ENCODE data around the gene IYD. TPM values are rescaled to one million over a fixed set of nuclear protein-coding genes. Genes with fewer than 3 reads are reported as not detected.

Gene IYD
- polyA plus RNA-seq, 2 of the 4 experiments (the other 2 are of a cell fraction), result 0.08 TPM; not detected in 1

DNA sequence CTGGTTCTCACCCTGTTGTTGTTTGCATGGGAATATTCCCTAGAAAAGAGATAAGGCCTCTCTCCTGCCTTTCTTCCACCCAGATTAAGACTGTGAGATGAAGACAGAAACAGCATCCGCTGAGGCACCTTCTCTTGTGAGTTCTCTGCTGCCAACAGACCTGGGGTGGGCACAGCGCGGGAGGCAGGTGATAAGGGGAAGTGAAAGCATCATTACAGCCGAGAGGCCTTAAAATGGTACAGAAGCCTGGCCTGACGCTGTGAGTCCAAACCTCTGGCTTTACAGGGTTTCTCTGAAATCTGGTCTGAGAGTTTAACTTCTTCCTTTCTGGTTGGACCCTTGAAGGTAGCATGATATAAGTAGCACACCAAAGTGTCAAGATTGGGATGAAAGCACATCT, 21.0 kb upstream of the IYD start:
- TF ChIP-seq ZNF302 (CRISPR knock-in tag; IDR thresholded peaks at IDR 0.05), result no peak
- no peak for TF ChIP-seq HOXB5 (CRISPR knock-in tag; IDR thresholded peaks at IDR 0.05)
- TF ChIP-seq FOSB (CRISPR knock-in tag; IDR thresholded peaks at IDR 0.05), result no peak
- TF ChIP-seq ZSCAN20 (CRISPR knock-in tag; IDR thresholded peaks at IDR 0.05), result no peak
- TF ChIP-seq HOXA7 (CRISPR knock-in tag; IDR thresholded peaks at IDR 0.05), result no peak
- no peak for TF ChIP-seq BHLHE40 (IDR thresholded peaks at IDR 0.05; ENCODE audit: low read depth, low read length)
- no peak for TF ChIP-seq ZFP36 (IDR thresholded peaks at IDR 0.05; ENCODE audit: borderline replicate concordance, partially characterized antibody)
- no peak for TF ChIP-seq TP53 (CRISPR knock-in tag; IDR thresholded peaks at IDR 0.05)
- TF ChIP-seq FOXS1 (CRISPR knock-in tag; IDR thresholded peaks at IDR 0.05), result no peak
- no peak for TF ChIP-seq CBX8 (IDR thresholded peaks at IDR 0.05)
- no peak for TF ChIP-seq MYC (IDR thresholded peaks at IDR 0.05; ENCODE audit: borderline replicate concordance, low read length)
- no peak for TF ChIP-seq CHD4 (IDR thresholded peaks at IDR 0.05; ENCODE audit: borderline replicate concordance)
- TF ChIP-seq ZC3H11A (IDR thresholded peaks at IDR 0.05), result no peak
- no peak for TF ChIP-seq ESRRA (IDR thresholded peaks at IDR 0.05; ENCODE audit: borderline replicate concordance, low read length)
- peaks cover 3% of the 10 kb centered on the region; the same call in 1 of the 3 replicates for H3K4me1 ChIP-seq
- POLR2A ChIA-PET, result no interaction called here
- H3K4me3 ChIP-seq, result no peak overlapping the region
- ATAC-seq (no peak), FAIRE-seq (no peak), DNase-seq (ENCODE audit: low read depth in 1 of 2, low spot score in 1 of 2) (no peak)
- WGBS (ENCODE audit: missing lambda C conversion rate), result 95% methylated on average over 4 of the region's 5 CpGs
- H3K27ac ChIP-seq, result no peak overlapping the region
- H3K4me2 ChIP-seq, result no peak overlapping the region
- H3K9me3 ChIP-seq, result no peaks in the 10 kb centered on the region
- CTCF ChIA-PET, result interaction anchor here (0.5 to 2.2 kb wide), 4 partner anchors 11 to 1127 kb away, joined by 3 to 9 read pairs (median 4); no protein-coding TSS in a partner anchor

- no peak overlapping the region for H3K27ac ChIP-seq
- 23% methylated on average over 4 of the region's 4 CpGs for WGBS (ENCODE audit: missing lambda C conversion rate)
- DNase-seq (ENCODE audit: low read depth in 1 of 2, low spot score in 1 of 2) (no peak), ATAC-seq (no peak), FAIRE-seq (no peak)
- TF ChIP-seq HOXB13 (CRISPR knock-in tag; IDR thresholded peaks at IDR 0.05; ENCODE audit: low read depth) (no peak), FOXS1 (CRISPR knock-in tag; IDR thresholded peaks at IDR 0.05) (no peak), HOXA7 (CRISPR knock-in tag; IDR thresholded peaks at IDR 0.05) (no peak), MAX (IDR thresholded peaks at IDR 0.05) (no peak), FOSB (CRISPR knock-in tag; IDR thresholded peaks at IDR 0.05) (no peak), RFX5 (IDR thresholded peaks at IDR 0.05) (no peak), SREBF2 (IDR thresholded peaks at IDR 0.05) (no peak), RNF2 (IDR thresholded peaks at IDR 0.05; ENCODE audit: borderline replicate concordance, low read depth) (no peak), POLR2AphosphoS2 (conservative IDR thresholded peaks at IDR 0.05; ENCODE audit: low read length) (no peak), BHLHE40 (IDR thresholded peaks at IDR 0.05; ENCODE audit: low read depth, low read length) (no peak)
- TF ChIP-seq, protein P1, sequence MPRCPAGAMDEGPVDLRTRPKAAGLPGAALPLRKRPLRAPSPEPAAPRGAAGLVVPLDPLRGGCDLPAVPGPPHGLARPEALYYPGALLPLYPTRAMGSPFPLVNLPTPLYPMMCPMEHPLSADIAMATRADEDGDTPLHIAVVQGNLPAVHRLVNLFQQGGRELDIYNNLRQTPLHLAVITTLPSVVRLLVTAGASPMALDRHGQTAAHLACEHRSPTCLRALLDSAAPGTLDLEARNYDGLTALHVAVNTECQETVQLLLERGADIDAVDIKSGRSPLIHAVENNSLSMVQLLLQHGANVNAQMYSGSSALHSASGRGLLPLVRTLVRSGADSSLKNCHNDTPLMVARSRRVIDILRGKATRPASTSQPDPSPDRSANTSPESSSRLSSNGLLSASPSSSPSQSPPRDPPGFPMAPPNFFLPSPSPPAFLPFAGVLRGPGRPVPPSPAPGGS (IDR thresholded peaks at IDR 0.05), result no peak
- H3K4me1 ChIP-seq, result peaks cover 8% of the 10 kb centered on the region
- H3K4me3 ChIP-seq, result no peak overlapping the region
- H3K9me3 ChIP-seq, result no peaks in the 10 kb centered on the region
- POLR2A ChIA-PET, result no interaction called here
- CTCF ChIA-PET, result interaction anchor here (0.5 to 2.2 kb wide), 2 partner anchors 269 to 485 kb away, joined by 4 to 9 read pairs; no protein-coding TSS in a partner anchor
- no peak overlapping the region for H3K4me2 ChIP-seq
These were observed 19.3 kb upstream of the IYD start for GRCh38 chr6:150349546-150349945.

DNA sequence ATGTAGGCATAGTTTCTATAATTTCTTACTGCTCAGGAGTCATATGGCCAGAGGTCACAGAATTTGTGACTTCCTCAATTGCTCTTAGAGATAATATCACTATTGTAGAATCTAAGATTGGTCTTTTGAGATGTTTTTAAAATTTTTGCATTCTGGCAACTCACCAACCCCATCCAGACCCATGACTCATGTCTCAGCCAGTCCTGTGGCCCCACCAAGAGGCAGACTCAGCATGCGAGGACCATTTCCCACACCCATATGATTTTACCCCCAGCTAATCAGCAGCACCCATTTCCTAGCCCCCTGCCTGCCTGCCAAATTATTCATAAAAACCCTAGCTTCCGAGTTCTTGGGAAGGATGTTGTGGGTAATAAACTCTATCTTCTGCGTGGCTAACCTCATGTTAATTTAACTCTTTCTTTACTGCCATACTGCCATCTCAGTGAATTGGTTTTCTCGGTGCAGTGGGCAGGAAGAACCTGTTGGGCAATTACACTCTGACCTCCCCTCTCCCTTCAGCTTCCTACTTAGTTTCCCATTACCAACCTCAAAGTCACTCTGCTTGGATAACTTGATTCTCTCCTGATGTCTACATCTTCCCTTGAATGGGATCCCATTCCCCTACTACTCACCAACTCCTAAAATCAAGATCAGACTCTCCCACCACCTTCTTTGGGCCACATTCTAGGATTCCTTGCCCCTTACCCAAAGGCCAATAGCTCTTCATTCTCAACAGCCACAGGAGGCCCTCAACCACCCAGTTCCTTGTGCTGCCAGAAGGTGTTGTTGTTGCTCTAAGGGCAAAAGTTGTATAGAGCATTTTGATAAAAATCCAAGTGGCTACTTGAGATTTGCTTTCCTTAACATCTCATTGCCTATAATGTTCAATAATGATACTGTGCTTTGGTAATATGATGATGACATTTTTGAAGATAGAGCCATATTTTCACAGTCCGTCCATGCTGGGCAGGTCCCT, 16.2 kb upstream of the IYD start:
- WGBS (ENCODE audit: missing lambda C conversion rate), result 58% methylated on average over 5 of the region's 5 CpGs
- ATAC-seq, result no peak
- H3K9me3 ChIP-seq, result no peaks in the 10 kb centered on the region
- no peak for FAIRE-seq
- H3K4me1 ChIP-seq, result peaks cover 22% of the 10 kb centered on the region
- H3K27ac ChIP-seq, result peak overlapping the region; percentile 33 to 55; a peak in 4 of 6 replicates
- TF ChIP-seq MAX (IDR thresholded peaks at IDR 0.05) (no peak), SREBF2 (IDR thresholded peaks at IDR 0.05) (no peak), KDM5A (IDR thresholded peaks at IDR 0.05) (no peak)
- peak in 1 of 2 experiments; percentile 2 for DNase-seq (ENCODE audit: low read depth in 1 of 2, low spot score in 1 of 2)
- H3K4me2 ChIP-seq, result no peak overlapping the region
- POLR2A ChIA-PET, result no interaction called here
- H3K4me3 ChIP-seq, result no peak overlapping the region
- CTCF ChIA-PET, result interaction anchor here (1.9 kb wide), 1 partner anchor 272 kb away, joined by 6 read pairs; no protein-coding TSS in a partner anchor
